GM10266 (cell line): Measurements from ENCODE around the gene CPNE2.

Experiments used
- DNase-seq: peaks from one replicate; pipeline ENCODE4 v3.0.0; 2012; ENCODE audit errors: extremely low spot score
- CTCF ChIP-seq: IDR thresholded peaks from 2 replicates; pipeline ENCODE4 v1.5.1; 2012; ENCODE audit warnings: mild to moderate bottlenecking, low read depth; ENCODE audit not compliant: control insufficient read depth, insufficient read depth; ENCODE audit errors: missing control alignments

Gene CPNE2

DNA sequence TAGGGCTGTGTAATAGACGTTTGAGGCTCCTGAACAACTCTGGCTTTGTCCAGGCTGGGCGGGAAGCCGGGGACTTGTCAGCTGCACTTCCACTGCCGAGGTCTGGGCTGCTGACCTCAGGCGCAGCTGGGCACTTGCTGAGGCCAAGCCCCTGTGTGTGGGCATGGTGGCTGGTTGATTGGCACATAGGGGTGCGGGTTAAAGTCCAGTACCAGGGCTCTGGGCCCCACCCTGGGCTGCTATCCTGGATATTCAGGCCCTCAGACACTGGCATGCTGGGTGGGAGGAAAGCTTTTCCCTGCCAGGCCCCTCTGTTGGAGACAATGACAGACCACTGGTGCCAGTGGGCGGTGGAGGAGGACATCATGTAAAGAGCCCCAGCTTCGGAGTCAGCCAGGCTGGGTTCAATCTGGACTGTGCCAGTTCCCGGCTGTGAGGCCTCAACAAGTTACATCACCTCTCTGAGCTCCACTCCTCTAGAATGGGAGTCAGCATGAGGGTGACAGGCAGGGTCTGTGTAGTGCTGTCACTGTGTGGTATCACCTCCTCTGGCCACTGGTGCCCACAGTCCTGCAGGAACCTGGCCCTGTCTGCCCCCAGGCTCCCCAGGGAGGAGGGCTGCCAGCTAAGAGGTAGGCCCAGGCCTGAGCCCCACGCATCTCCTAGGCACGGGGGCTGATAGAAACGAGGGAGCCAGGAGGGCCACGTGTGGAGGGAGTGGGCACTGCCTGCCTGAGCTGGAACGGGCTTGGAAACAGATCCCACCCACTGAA is 51.0 kb downstream of the CPNE2 start:
- no peak for DNase-seq
- TF ChIP-seq CTCF: no peak

DNA sequence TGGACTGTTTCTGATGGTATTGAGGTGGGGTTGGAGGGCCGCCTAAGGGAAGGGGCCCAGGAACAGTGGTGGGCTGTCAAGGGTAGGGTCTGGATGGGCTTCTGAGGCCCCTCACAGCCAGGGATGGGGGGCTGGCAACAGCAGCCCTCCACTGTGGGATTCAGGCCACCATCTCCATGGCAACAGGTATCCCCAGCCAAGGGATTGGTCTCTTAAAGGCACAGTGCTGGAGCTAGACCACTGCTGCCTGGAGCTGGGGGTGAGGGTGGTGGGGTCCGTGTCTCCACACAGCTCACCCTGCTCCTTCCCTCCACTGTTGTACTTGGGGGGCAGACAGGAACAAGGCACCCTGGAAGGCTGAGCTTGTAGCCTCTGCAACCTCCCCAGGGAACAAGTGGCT is 51.6 kb downstream of the CPNE2 start:
- no peak for TF ChIP-seq CTCF
- no peak for DNase-seq

- DNase-seq: no peak
- no peak for TF ChIP-seq CTCF
These were observed 53.0 kb downstream of the CPNE2 start for GRCh38 chr16:57145046-57146021.

- no peak for DNase-seq
These were observed 53.8 kb downstream of the CPNE2 start for GRCh38 chr16:57146040-57146647.

DNA sequence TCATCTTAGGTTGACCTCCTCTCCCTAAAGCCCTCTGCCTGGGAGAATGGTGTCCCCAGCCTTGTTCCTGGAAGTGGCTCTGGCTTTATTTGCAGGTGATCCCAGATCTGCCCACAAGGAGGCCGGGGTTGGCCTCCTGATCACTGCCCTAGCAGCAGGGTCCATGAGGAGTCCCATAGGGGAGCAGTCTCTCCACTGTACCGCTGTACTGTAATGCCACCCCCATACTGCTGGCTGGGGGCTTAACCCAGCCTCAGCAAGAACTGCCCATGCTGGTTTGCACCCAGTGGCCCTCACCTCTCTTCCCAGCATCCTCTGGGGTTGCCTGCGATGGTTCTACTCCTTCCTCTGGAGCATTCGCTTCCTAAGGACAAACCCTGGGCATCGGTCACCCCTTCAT is 54.4 kb downstream of the CPNE2 start:
- TF ChIP-seq CTCF: no peak
- DNase-seq: no peak

More at GRCh38 chr16:57146040-57146647, 53.8 kb downstream of the CPNE2 start:
- no peak for TF ChIP-seq CTCF

DNA sequence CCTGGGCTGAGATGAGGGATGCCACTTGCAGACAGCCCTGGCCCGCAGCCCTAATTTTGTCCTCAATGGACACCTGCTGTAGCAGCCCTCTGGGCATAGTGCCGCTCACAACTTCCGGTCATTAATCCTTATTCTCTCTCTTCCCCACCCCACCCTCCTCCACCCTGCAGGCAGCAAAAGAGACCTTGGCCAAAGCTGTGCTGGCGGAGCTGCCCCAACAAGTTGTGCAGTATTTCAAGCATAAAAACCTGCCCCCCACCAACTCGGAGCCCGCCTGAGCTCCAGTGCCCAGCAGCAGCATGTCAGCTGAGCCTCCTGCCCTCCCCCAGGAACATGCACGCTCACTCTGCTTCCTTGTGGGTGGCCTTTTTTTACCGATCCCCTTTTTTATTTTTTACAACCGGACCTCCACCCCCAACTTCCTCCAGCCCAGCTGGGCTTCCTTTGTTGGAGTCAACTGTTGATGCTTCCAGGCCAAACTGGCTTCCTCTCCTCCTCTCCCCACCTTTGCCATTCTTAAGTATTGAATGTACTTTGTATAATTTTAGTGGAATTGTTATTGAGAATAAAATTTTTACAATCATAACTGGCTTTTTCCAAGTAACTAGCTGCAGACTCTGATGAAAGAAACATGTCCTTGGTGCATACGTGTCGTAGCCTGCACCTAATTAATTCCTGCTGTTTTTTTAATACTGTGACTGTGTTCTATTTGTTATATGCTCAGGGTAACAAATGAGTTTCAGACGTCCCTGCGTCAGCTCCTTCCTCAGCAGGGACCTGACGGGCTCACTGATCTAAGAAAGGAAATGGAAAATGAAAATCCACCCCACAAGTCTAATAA is 55.2 kb downstream of the CPNE2 start:
- DNase-seq: no peak
- TF ChIP-seq CTCF: no peak
